C4-2B (cell line): ENCODE results near the gene PROM1.

ENCODE experiments used
- CTCF ChIP-seq: fragments of 450-650 bp; conservative IDR thresholded peaks from 2 replicates; pipeline ENCODE4 v1.5.1; 2017; ENCODE audit warnings: mild to moderate bottlenecking
- ZFX ChIP-seq: fragments of 450-650 bp; IDR thresholded peaks from 2 replicates; pipeline ENCODE4 v1.6.1; 2017

DNA sequence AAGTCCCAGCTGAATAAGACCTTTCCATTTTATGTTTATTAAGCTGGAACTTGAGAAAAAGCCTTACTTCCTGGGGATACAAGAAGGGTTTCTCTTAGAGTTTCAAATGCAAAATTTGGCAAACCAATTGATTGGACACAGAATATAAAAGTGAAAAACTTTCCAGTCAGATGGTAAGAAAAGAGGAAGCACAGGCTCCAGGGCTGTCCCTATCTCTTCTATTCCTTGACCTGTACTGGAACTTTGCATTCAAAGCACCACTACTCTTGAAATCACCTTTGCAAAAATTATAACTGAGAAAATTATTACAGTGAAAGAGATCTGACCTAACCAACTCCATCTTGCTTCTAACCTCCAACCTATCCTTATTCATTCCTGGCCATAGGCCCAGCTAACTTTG, 11.7 kb downstream of the PROM1 start:
- TF ChIP-seq CTCF (no peak), ZFX (no peak)
